ENCODE results near the gene RPL32. TPM values are rescaled to one million over a fixed set of nuclear protein-coding genes. Genes with fewer than 3 reads are reported as not detected.
"Not testable (repeated sequence)": the region's sequence is repeated elsewhere in the genome, so short reads cannot be mapped to it uniquely, and the experiment has no call there.

RPL32 gene
- total RNA-seq, 1 experiment from 2014 or later: 2,054 TPM

DNA sequence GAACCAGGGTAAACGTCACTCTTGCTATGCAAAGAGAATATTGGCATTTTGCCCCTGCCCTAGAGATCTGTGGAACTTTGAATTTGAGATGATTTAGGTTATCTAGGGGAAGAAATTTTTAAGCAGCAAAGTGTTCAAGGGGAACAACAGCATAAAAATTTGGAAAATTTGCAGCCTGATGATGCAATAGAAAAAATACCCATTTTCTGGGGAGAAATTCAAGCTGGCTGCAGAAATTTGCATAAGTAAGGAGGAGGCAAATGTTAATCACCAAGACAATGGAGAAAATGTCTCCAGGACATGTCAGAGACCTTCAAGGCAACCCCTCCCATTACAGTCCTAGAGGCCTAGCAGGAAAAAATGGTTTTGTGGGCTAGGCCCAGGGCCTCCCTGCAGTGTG lies 4.4 kb upstream of the RPL32 start:
- H3K36me3 ChIP-seq (replicated peaks; ENCODE audit: control insufficient read depth, insufficient read depth, low read length): no peaks in the 10 kb centered on the region
- no peak overlapping the region for H3K4me3 ChIP-seq (ENCODE audit: insufficient read depth, low read depth, low read length)
- no peaks in the 10 kb centered on the region for H3K27me3 ChIP-seq (ENCODE audit: control insufficient read depth, insufficient read depth, low read length)
- no peak for DNase-seq

DNA sequence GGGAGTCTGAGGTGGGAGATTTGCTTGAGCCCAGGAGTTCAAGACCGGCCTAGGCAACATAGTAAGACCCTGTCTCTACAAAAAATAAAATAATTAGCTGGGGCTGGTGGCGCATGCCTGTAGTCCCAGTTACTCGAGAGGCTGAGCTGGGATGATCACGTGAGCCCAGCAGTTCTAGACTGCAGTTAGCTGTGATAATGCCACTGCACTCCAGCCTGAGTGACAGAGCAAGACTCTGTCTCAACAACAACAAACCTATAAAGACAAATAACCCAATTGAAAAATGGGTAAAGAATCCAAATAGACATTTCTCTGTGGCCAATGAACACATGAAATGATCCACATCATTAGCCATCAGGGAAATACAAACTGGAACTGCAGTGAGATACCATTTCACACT lies 1.1 kb upstream of the RPL32 start:
- Histone ChIP-seq H3K4me3 (ENCODE audit: insufficient read depth, low read depth, low read length) (no peak overlapping the region), H3K27me3 (ENCODE audit: control insufficient read depth, insufficient read depth, low read length) (no peaks in the 10 kb centered on the region), H3K36me3 (replicated peaks; ENCODE audit: control insufficient read depth, insufficient read depth, low read length) (peaks cover 31% of the 10 kb centered on the region)
- no peak for DNase-seq

- no peaks in the 10 kb centered on the region for H3K27me3 ChIP-seq (ENCODE audit: control insufficient read depth, insufficient read depth, low read length)
- DNase-seq: no peak
- H3K36me3 ChIP-seq (replicated peaks; ENCODE audit: control insufficient read depth, insufficient read depth, low read length): peaks cover 36% of the 10 kb centered on the region
- H3K4me3 ChIP-seq (ENCODE audit: insufficient read depth, low read depth, low read length): no peak overlapping the region
Observed at GRCh38 chr3:12841970-12842328, 584 bp upstream of the RPL32 start.

DNA sequence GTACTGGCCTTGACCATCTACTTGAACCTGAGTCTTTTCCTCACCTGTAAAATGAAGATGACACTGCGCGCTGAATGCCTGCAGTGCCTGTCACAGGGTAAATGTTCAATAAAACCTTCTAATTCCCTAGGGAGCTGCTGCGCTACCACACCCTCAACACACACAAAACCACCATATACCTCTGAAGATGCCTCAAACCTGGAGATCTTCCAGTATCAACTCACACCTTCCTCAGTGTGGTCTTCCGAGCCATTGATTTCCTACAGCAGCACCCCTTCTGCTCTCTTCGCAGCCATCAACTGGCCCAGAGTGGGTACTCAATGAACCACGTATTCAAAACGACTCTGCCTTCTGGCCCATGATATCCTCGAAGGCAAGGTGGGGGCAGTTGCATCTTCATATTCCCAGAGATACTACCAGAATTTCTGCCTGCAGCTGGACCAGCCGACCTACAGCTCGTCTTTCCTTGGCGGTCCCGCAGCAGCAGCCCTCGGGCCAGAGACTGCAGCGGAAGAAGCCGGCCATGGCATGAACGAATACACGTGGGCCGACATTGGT lies 695 bp downstream of the RPL32 start:
- no peak for DNase-seq
- Histone ChIP-seq H3K27me3 (ENCODE audit: control insufficient read depth, insufficient read depth, low read length) (no peaks in the 10 kb centered on the region), H3K4me3 (ENCODE audit: insufficient read depth, low read depth, low read length) (peak overlapping the region; percentile 96), H3K36me3 (replicated peaks; ENCODE audit: control insufficient read depth, insufficient read depth, low read length) (peaks cover 48% of the 10 kb centered on the region)

- peak overlapping the region; percentile 96 for H3K4me3 ChIP-seq (ENCODE audit: insufficient read depth, low read depth, low read length)
- not testable (repeated sequence) for DNase-seq; H3K27me3 ChIP-seq (ENCODE audit: control insufficient read depth, insufficient read depth, low read length)
- peaks cover 53% of the 10 kb centered on the region for H3K36me3 ChIP-seq (replicated peaks; ENCODE audit: control insufficient read depth, insufficient read depth, low read length)
Observed at GRCh38 chr3:12840148-12840547, 1.2 kb downstream of the RPL32 start.

DNA sequence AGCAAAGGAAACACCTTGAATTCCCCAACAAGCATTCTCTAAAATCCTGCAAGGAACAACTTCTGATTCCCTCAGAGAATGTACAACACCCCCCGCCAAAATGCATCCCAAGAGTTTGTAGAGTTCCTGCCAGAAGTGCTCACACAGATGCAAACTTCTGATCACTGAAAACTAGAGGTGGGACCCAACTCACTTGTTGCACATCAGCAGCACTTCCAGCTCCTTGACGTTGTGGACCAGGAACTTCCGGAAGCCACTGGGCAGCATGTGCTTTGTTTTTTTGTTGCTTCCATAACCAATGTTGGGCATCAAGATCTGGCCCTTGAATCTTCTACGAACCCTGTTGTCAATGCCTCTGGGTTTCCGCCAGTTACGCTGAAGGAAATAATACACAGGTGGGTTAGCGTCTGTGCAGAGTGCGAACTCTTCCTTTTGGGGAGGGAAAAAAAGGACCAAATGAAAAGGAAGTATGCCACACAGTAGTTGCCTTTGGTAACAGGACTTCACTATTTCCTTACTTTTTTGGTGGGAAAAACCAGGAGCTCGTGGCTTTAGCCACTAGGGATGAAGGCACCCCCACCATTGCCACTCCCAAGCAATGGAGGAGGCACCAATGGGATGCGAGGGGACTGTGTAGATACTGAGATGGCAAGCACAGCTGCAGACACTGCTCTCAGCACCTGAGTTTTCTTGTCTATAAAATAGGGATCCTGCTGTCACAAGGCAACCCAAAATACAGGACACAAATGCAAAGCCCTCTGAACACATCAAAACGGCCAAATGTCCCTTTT lies 2.0 kb downstream of the RPL32 start:
- Histone ChIP-seq H3K4me3 (ENCODE audit: insufficient read depth, low read depth, low read length) (no peak overlapping the region), H3K27me3 (ENCODE audit: control insufficient read depth, insufficient read depth, low read length) (no peaks in the 10 kb centered on the region), H3K36me3 (replicated peaks; ENCODE audit: control insufficient read depth, insufficient read depth, low read length) (peaks cover 58% of the 10 kb centered on the region)
- DNase-seq: no peak

GRCh38 chr3:12838179-12838965 lies 3.0 kb downstream of the RPL32 start:
- no peak for DNase-seq
- Histone ChIP-seq H3K27me3 (ENCODE audit: control insufficient read depth, insufficient read depth, low read length) (no peaks in the 10 kb centered on the region), H3K4me3 (ENCODE audit: insufficient read depth, low read depth, low read length) (no peak overlapping the region), H3K36me3 (replicated peaks; ENCODE audit: control insufficient read depth, insufficient read depth, low read length) (peaks cover 65% of the 10 kb centered on the region)

GRCh38 chr3:12837295-12837986 lies 3.9 kb downstream of the RPL32 start:
- DNase-seq: no peak
- Histone ChIP-seq H3K27me3 (ENCODE audit: control insufficient read depth, insufficient read depth, low read length) (no peaks in the 10 kb centered on the region), H3K36me3 (replicated peaks; ENCODE audit: control insufficient read depth, insufficient read depth, low read length) (peaks cover 69% of the 10 kb centered on the region), H3K4me3 (ENCODE audit: insufficient read depth, low read depth, low read length) (no peak overlapping the region)

GRCh38 chr3:12835052-12835665 lies 6.2 kb downstream of the RPL32 start:
- H3K27me3 ChIP-seq (ENCODE audit: control insufficient read depth, insufficient read depth, low read length): no peaks in the 10 kb centered on the region
- peaks cover 66% of the 10 kb centered on the region for H3K36me3 ChIP-seq (replicated peaks; ENCODE audit: control insufficient read depth, insufficient read depth, low read length)
- H3K4me3 ChIP-seq (ENCODE audit: insufficient read depth, low read depth, low read length): no peak overlapping the region
- DNase-seq: no peak

GRCh38 chr3:12833222-12834161 lies 7.9 kb downstream of the RPL32 start:
- H3K4me3 ChIP-seq (ENCODE audit: insufficient read depth, low read depth, low read length): no peak overlapping the region
- H3K36me3 ChIP-seq (replicated peaks; ENCODE audit: control insufficient read depth, insufficient read depth, low read length): peaks cover 50% of the 10 kb centered on the region
- no peak for DNase-seq
- no peaks in the 10 kb centered on the region for H3K27me3 ChIP-seq (ENCODE audit: control insufficient read depth, insufficient read depth, low read length)

DNA sequence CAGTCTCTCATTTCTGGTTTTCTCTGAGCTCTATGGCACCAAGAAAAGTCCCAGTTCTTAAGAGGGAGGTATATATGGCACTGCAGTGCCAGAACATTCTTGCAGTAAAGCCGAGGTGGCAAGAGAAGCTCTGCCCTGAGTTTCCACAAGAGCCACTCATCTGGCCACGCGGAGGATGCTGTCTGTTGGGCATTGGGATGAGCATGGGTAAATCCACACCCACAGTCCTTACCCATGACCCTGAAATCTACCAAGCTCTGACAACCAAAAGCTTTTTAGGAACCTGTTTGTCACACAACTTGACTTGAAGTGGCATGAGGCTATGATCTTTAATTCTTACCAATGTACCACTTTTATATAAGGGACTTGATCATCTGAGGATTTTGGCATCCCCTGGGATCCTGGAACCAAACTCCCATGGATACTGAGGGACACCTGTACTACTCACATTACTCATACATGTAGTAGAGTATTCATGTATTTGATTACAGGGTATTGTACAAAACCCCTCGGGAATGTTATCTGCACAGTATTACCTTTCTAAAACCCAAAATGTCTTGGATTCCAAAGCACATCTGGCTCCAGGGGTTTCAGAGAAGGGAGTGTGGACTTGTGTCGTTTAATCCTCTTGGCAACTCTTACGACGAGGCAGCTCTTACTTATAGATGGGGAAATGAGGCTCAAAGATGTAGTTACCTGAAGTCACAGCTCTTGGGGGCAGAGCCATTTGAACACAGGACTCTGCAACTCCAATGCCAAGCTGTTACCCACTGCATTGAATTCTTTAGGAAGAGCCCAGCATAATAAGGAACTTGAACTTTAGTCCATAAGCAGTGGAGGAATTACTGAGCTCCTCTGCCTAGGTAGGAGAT lies 8.8 kb downstream of the RPL32 start:
- Histone ChIP-seq H3K36me3 (replicated peaks; ENCODE audit: control insufficient read depth, insufficient read depth, low read length) (peaks cover 41% of the 10 kb centered on the region), H3K27me3 (ENCODE audit: control insufficient read depth, insufficient read depth, low read length) (no peaks in the 10 kb centered on the region), H3K4me3 (ENCODE audit: insufficient read depth, low read depth, low read length) (no peak overlapping the region)
- no peak for DNase-seq

- DNase-seq: no peak
- Histone ChIP-seq H3K36me3 (replicated peaks; ENCODE audit: control insufficient read depth, insufficient read depth, low read length) (peaks cover 31% of the 10 kb centered on the region), H3K4me3 (ENCODE audit: insufficient read depth, low read depth, low read length) (no peak overlapping the region), H3K27me3 (ENCODE audit: control insufficient read depth, insufficient read depth, low read length) (no peaks in the 10 kb centered on the region)
Observed at GRCh38 chr3:12831301-12831866, 10.0 kb downstream of the RPL32 start.

All from H7 (cell line).